ENCODE data around the gene ALG14.
"Not testable (repeated sequence)": the region's sequence is repeated elsewhere in the genome, so short reads cannot be mapped to it uniquely, and the experiment has no call there.

The ALG14 gene

GRCh38 chr1:95041491-95042165 lies 31.1 kb downstream of the ALG14 start:
- no peak for DNase-seq (ENCODE audit: low read depth in 2 of 2)

- DNase-seq (ENCODE audit: low read depth in 2 of 2) = no peak
Measured at GRCh38 chr1:95040032-95040525, 32.7 kb downstream of the ALG14 start.

GRCh38 chr1:95039360-95040031 lies 33.3 kb downstream of the ALG14 start:
- DNase-seq (ENCODE audit: low read depth in 2 of 2) = no peak

GRCh38 chr1:95035536-95035935 lies 37.2 kb downstream of the ALG14 start:
- no peak for DNase-seq (ENCODE audit: low read depth in 2 of 2)

GRCh38 chr1:95034506-95034905 lies 38.2 kb downstream of the ALG14 start:
- DNase-seq (ENCODE audit: low read depth in 2 of 2) = no peak

- no peak for DNase-seq (ENCODE audit: low read depth in 2 of 2)
Measured at GRCh38 chr1:95033843-95034242, 38.9 kb downstream of the ALG14 start.

GRCh38 chr1:95029532-95029931 lies 43.2 kb downstream of the ALG14 start:
- DNase-seq (ENCODE audit: low read depth in 2 of 2) = no peak

- no peak for DNase-seq (ENCODE audit: low read depth in 2 of 2)
Measured at GRCh38 chr1:95028954-95029353, 43.8 kb downstream of the ALG14 start.

GRCh38 chr1:95027046-95027445 lies 45.7 kb downstream of the ALG14 start:
- DNase-seq (ENCODE audit: low read depth in 2 of 2) = no peak

- no peak for DNase-seq (ENCODE audit: low read depth in 2 of 2)
Measured at GRCh38 chr1:95023399-95024043, 49.2 kb downstream of the ALG14 start.

- no peak for DNase-seq (ENCODE audit: low read depth in 2 of 2)
Measured at GRCh38 chr1:95022644-95022926, 50.2 kb downstream of the ALG14 start.

- no peak for DNase-seq (ENCODE audit: low read depth in 2 of 2)
Measured at GRCh38 chr1:95021805-95022643, 50.7 kb downstream of the ALG14 start.

- DNase-seq (ENCODE audit: low read depth in 2 of 2) = no peak
Measured at GRCh38 chr1:95021119-95021518, 51.6 kb downstream of the ALG14 start.

GRCh38 chr1:95019466-95019865 lies 53.3 kb downstream of the ALG14 start:
- DNase-seq (ENCODE audit: low read depth in 2 of 2) = not testable (repeated sequence)

GRCh38 chr1:95018602-95019369 lies 54.0 kb downstream of the ALG14 start:
- DNase-seq (ENCODE audit: low read depth in 2 of 2) = no peak

- no peak for DNase-seq (ENCODE audit: low read depth in 2 of 2)
Measured at GRCh38 chr1:95017775-95018174, 55.0 kb downstream of the ALG14 start.

GRCh38 chr1:95015076-95015475 lies 57.7 kb downstream of the ALG14 start:
- no peak for DNase-seq (ENCODE audit: low read depth in 2 of 2)

GRCh38 chr1:95013950-95014574 lies 58.7 kb downstream of the ALG14 start:
- no peak for DNase-seq (ENCODE audit: low read depth in 2 of 2)

- DNase-seq (ENCODE audit: low read depth in 2 of 2) = no peak
Measured at GRCh38 chr1:95012389-95012788, 60.4 kb downstream of the ALG14 start.

- DNase-seq (ENCODE audit: low read depth in 2 of 2) = no peak
Measured at GRCh38 chr1:95010158-95010557, 62.6 kb downstream of the ALG14 start.

- no peak for DNase-seq (ENCODE audit: low read depth in 2 of 2)
Measured at GRCh38 chr1:95007687-95008086, 65.1 kb downstream of the ALG14 start.

Data from stimulated activated CD8-positive, alpha-beta memory T cell treated with anti-CD3 and anti-CD28 coated beads, Interleukin-7, amount 100 ng/mL, for 1 hour (primary cell).